ENCODE results near the gene VPS72.

DNA sequence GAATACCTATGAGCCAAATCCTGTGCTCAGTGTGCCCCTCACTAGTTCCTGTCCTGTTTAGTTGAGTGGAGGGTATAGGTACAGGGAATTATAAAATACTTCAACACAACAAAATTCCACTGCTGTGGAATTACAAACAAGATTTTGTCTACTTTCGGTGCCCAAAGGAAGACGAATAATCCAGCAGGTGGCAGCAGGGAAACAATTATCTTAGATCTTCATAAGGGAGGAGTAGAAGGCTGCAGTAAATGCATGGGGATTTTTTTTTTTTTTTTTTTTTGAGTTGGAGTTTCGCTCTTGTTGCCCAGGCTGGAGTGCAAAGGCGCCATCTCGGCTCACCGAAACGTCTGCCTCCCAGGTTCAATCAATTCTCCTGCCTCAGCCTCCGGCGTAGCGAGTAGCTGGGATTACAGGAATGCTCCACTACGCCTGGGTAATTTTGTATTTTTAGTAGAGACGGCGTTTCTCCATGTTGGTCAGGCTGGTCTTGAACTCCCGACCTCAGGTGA, 6.3 kb upstream of the VPS72 start:
- TF ChIP-seq, protein P1, sequence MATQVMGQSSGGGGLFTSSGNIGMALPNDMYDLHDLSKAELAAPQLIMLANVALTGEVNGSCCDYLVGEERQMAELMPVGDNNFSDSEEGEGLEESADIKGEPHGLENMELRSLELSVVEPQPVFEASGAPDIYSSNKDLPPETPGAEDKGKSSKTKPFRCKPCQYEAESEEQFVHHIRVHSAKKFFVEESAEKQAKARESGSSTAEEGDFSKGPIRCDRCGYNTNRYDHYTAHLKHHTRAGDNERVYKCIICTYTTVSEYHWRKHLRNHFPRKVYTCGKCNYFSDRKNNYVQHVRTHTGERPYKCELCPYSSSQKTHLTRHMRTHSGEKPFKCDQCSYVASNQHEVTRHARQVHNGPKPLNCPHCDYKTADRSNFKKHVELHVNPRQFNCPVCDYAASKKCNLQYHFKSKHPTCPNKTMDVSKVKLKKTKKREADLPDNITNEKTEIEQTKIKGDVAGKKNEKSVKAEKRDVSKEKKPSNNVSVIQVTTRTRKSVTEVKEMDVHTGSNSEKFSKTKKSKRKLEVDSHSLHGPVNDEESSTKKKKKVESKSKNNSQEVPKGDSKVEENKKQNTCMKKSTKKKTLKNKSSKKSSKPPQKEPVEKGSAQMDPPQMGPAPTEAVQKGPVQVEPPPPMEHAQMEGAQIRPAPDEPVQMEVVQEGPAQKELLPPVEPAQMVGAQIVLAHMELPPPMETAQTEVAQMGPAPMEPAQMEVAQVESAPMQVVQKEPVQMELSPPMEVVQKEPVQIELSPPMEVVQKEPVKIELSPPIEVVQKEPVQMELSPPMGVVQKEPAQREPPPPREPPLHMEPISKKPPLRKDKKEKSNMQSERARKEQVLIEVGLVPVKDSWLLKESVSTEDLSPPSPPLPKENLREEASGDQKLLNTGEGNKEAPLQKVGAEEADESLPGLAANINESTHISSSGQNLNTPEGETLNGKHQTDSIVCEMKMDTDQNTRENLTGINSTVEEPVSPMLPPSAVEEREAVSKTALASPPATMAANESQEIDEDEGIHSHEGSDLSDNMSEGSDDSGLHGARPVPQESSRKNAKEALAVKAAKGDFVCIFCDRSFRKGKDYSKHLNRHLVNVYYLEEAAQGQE (IDR thresholded peaks at IDR 0.05; ENCODE audit: insufficient read depth in 1 of 2, low read depth in 2 of 2, low read length in 2 of 2) = no peak
- no peak for TF ChIP-seq POLR2AphosphoS5 (IDR thresholded peaks at IDR 0.05; ENCODE audit: low read depth, low read length)
- no peak for TF ChIP-seq TAF1 (IDR thresholded peaks at IDR 0.05; ENCODE audit: borderline replicate concordance, insufficient read depth, low read length)

All from PFSK-1 (cell line).